Measurements from ENCODE around the gene LRIT1. TPM values are rescaled to one million over a fixed set of nuclear protein-coding genes. Genes with fewer than 3 reads are reported as not detected.

Gene LRIT1
- total RNA-seq, 4 donors from 2014 or later, result not detected

- Histone ChIP-seq H3K4me1 (no peaks in the 10 kb centered on the region), H3K36me3 (no peaks in the 10 kb centered on the region), H3K4me3 (no peak overlapping the region), H3K27ac (no peak overlapping the region), H3K9me3 (no peaks in the 10 kb centered on the region), H3K27me3 (no peaks in the 10 kb centered on the region)
- no peak for TF ChIP-seq POLR2A (IDR thresholded peaks at IDR 0.05)
- TF ChIP-seq CTCF (IDR thresholded peaks at IDR 0.05 in 4 of 5, conservative IDR thresholded peaks at IDR 0.05 in 1 of 5), result no peak
- ATAC-seq (peak; percentile 50 to 69), DNase-seq (peak in 1 of 2 donors; percentile 42)
- intact Hi-C loops (cut with DNase I; ENCODE audit: low total_unique reads), result no loop called here
- in situ Hi-C loops (cut with MboI; ENCODE audit: low sequenced_read_pairs in 4 of 4), result no loop called here
Measured at GRCh38 chr10:84230359-84230758, 11.0 kb downstream of the LRIT1 start.

- H3K4me3 ChIP-seq, result no peak overlapping the region
- no peaks in the 10 kb centered on the region for H3K36me3 ChIP-seq
- ATAC-seq (no peak), DNase-seq (no peak)
- TF ChIP-seq CTCF (IDR thresholded peaks at IDR 0.05 in 4 of 5, conservative IDR thresholded peaks at IDR 0.05 in 1 of 5) (no peak), POLR2A (IDR thresholded peaks at IDR 0.05) (no peak)
- no peaks in the 10 kb centered on the region for H3K4me1 ChIP-seq
- H3K9me3 ChIP-seq, result no peaks in the 10 kb centered on the region
- H3K27me3 ChIP-seq, result no peaks in the 10 kb centered on the region
- in situ Hi-C loops (cut with MboI; ENCODE audit: low sequenced_read_pairs in 4 of 4), result no loop called here
- no peak overlapping the region for H3K27ac ChIP-seq
- intact Hi-C loops (cut with DNase I; ENCODE audit: low total_unique reads), result no loop called here
Measured at GRCh38 chr10:84227810-84228209, 13.5 kb downstream of the LRIT1 start.

- TF ChIP-seq CTCF (IDR thresholded peaks at IDR 0.05 in 4 of 5, conservative IDR thresholded peaks at IDR 0.05 in 1 of 5) (no peak), POLR2A (IDR thresholded peaks at IDR 0.05) (no peak)
- in situ Hi-C loops (cut with MboI; ENCODE audit: low sequenced_read_pairs in 4 of 4) (no loop called here), intact Hi-C loops (cut with DNase I; ENCODE audit: low total_unique reads) (no loop called here)
- no peaks in the 10 kb centered on the region for H3K9me3 ChIP-seq
- H3K4me3 ChIP-seq, result no peak overlapping the region
- DNase-seq (no peak), ATAC-seq (no peak)
- H3K36me3 ChIP-seq, result no peaks in the 10 kb centered on the region
- no peak overlapping the region for H3K27ac ChIP-seq
- H3K27me3 ChIP-seq, result no peaks in the 10 kb centered on the region
- no peaks in the 10 kb centered on the region for H3K4me1 ChIP-seq
Measured at GRCh38 chr10:84226616-84227015, 14.7 kb downstream of the LRIT1 start.

GRCh38 chr10:84225427-84226173 is 15.7 kb downstream of the LRIT1 start, which contains the start of gene LRIT2:
TSS of gene LRIT2 (minus strand) at chr10:84225544. CDS start at chr10:84225520, 24 bp downstream.
- TF ChIP-seq POLR2A (IDR thresholded peaks at IDR 0.05), result no peak
- DNase-seq (no peak), ATAC-seq (no peak)
- H3K4me1 ChIP-seq, result no peaks in the 10 kb centered on the region
- H3K27ac ChIP-seq, result no peak within 1 kb of the TSS
- intact Hi-C loops (cut with DNase I; ENCODE audit: low total_unique reads), result no loop called here
- no peaks in the 10 kb centered on the region for H3K9me3 ChIP-seq
- in situ Hi-C loops (cut with MboI; ENCODE audit: low sequenced_read_pairs in 4 of 4), result no loop called here
- H3K27me3 ChIP-seq, result no peaks in the 10 kb centered on the region
- H3K4me3 ChIP-seq, result no peak within 1 kb of the TSS
- no peaks in the 10 kb centered on the region for H3K36me3 ChIP-seq

- intact Hi-C loops (cut with DNase I; ENCODE audit: low total_unique reads) (no loop called here), in situ Hi-C loops (cut with MboI; ENCODE audit: low sequenced_read_pairs in 4 of 4) (no loop called here)
- H3K4me1 ChIP-seq, result no peaks in the 10 kb centered on the region
- no peak overlapping the region for H3K27ac ChIP-seq
- TF ChIP-seq CTCF (IDR thresholded peaks at IDR 0.05 in 4 of 5, conservative IDR thresholded peaks at IDR 0.05 in 1 of 5) (no peak), POLR2A (IDR thresholded peaks at IDR 0.05) (no peak)
- no peaks in the 10 kb centered on the region for H3K27me3 ChIP-seq
- H3K9me3 ChIP-seq, result no peaks in the 10 kb centered on the region
- no peak for ATAC-seq
- no peak for DNase-seq
- H3K4me3 ChIP-seq, result no peak overlapping the region
- H3K36me3 ChIP-seq, result no peaks in the 10 kb centered on the region
Measured at GRCh38 chr10:84224411-84225028, 16.8 kb downstream of the LRIT1 start.
